Stomach (tissue), 9 donors: ENCODE results near the gene MLH3. TPM values are rescaled to one million over a fixed set of nuclear protein-coding genes. Genes with fewer than 3 reads are reported as not detected.

ENCODE experiments used
- DNase-seq, 2 donors: peaks; one replicate each; pipeline versions ENCODE4 v3.0.0 to v3.0.0-alpha.2; 2013 to 2019
- H3K27ac ChIP-seq, 5 donors: fragments of 200-600 bp in 4 of 5; sonication (generic) in 4 of 5; one replicate each; pipeline ENCODE4 v1.5.1; 2013 to 2019; ENCODE audit warnings: mild to moderate bottlenecking in 1 of 5, moderate library complexity in 1 of 5
- H3K27me3 ChIP-seq, 3 donors: fragments of 200-600 bp; sonication (generic); one replicate each; pipeline ENCODE4 v1.5.1; 2017 to 2019; ENCODE audit warnings: mixed run types in 1 of 3
- H3K36me3 ChIP-seq, 4 donors: fragments of 200-600 bp; sonication (generic); 1 replicate in 3 of 4; 2 replicates in 1 of 4; pipeline ENCODE4 v1.5.1; 2016 to 2019
- H3K4me1 ChIP-seq, 4 donors: fragments of 200-600 bp; sonication (generic); one replicate each; pipeline ENCODE4 v1.5.1; 2016 to 2019
- H3K4me3 ChIP-seq, 4 donors: fragments of 200-600 bp; sonication (generic) in 3 of 4; one replicate each; pipeline ENCODE4 v1.5.1; 2016 to 2019; ENCODE audit warnings: mild to moderate bottlenecking in 1 of 4
- H3K9me3 ChIP-seq, 4 donors: fragments of 200-600 bp; sonication (generic); one replicate each; pipeline ENCODE4 v1.5.1; 2016 to 2019
- CTCF ChIP-seq, 7 experiments: fragments of 450-650 bp in 4 of 7; fragments of 200-600 bp in 3 of 7; sonication (generic) in 3 of 7; IDR thresholded peaks; one replicate each; pipeline ENCODE4 v1.5.1; 2016 to 2019; ENCODE audit warnings: antibody characterized with exemption in 7 of 7, control low read depth in 2 of 7, mild to moderate bottlenecking in 1 of 7
- EP300 ChIP-seq: sonication (generic); formaldehyde crosslinking; IDR thresholded peaks from one replicate; pipeline ENCODE4 v1.6.1; 2017; ENCODE audit warnings: antibody characterized with exemption
- POLR2A ChIP-seq, 4 donors: fragments of 450-650 bp; IDR thresholded peaks; one replicate each; pipeline ENCODE4 v1.6.1; 2016; ENCODE audit warnings: antibody characterized with exemption in 4 of 4, control low read depth in 2 of 4, mild to moderate bottlenecking in 1 of 4, moderate library complexity in 1 of 4
- POLR2AphosphoS5 ChIP-seq, 3 donors: sonication (generic); formaldehyde crosslinking; IDR thresholded peaks; one replicate each; pipeline ENCODE4 v1.6.1; 2016; ENCODE audit warnings: antibody characterized with exemption in 3 of 3
- WGBS, 5 donors: extraction: QIAGEN DNeasy Blood & Tissue Kit in 3 of 5; methylation state at CpG; one replicate each; pipeline versions ENCODE4 v1.1.5 to v1.1.7; 2013 to 2018; 5-methylcytosine and 5-hydroxymethylcytosine counted together
- intact Hi-C: fragments of 100-400 bp; cut with DNase I; formaldehyde crosslinking; loops from one replicate; pipeline ENCODE4 v1.15.1; 2023; ENCODE audit warnings: low total_unique reads
- polyA plus RNA-seq, 3 donors: library from polyadenylated mRNA; stranded (reverse); fragments of 200-250 nt; gene quantifications; one replicate each; pipeline ENCODE4 v1.2.3, GENCODE V29; 2013
- total RNA-seq, 5 donors: library from RNA; depleted of rRNA; stranded (reverse); fragments of >200 nt; gene quantifications; one replicate each; pipeline versions ENCODE4 v1.1.0 to v1.2.3, GENCODE V29; 2014 to 2016
- donor health status: healthy with polysubstance abuse.
- donor health status: Bipolar disorder and iron deficiency.
- donor health status: healthy.

Gene MLH3
- total and polyA plus RNA-seq, 8 donors: 7.2 to 53.2 (median 18.4) TPM

GRCh38 chr14:74988131-74988530, 63.1 kb downstream of the MLH3 start:
- no peak for DNase-seq
- no peaks in the 10 kb centered on the region for H3K27me3 ChIP-seq
- no peak overlapping the region for H3K27ac ChIP-seq
- no peaks in the 10 kb centered on the region for H3K4me1 ChIP-seq
- intact Hi-C loops: no loop called here
- no peak overlapping the region for H3K4me3 ChIP-seq
- whole genome bisulfite sequencing, 5 donors: 66 to 83% (median 73%) methylated on average over 4 of the region's 4 CpGs
- no peaks in the 10 kb centered on the region for H3K9me3 ChIP-seq
- H3K36me3 ChIP-seq: no peaks in the 10 kb centered on the region
- TF ChIP-seq POLR2AphosphoS5 (IDR thresholded peaks at IDR 0.05): no peak
- TF ChIP-seq EP300: no peak
- TF ChIP-seq POLR2A (IDR thresholded peaks at IDR 0.05): no peak

GRCh38 chr14:74985806-74986205, 65.5 kb downstream of the MLH3 start:
- Histone ChIP-seq H3K4me1 (peaks cover 0 to 6% (median 0%) of the 10 kb centered on the region in 4 donors), H3K9me3 (no peaks in the 10 kb centered on the region), H3K4me3 (no peak overlapping the region), H3K27ac (no peak overlapping the region), H3K36me3 (no peaks in the 10 kb centered on the region), H3K27me3 (no peaks in the 10 kb centered on the region)
- 91 to 93% (median 91%) methylated on average over 5 to 6 of the region's 6 CpGs for WGBS, 5 donors
- DNase-seq: no peak
- intact Hi-C loops: no loop called here
- TF ChIP-seq CTCF (IDR thresholded peaks at IDR 0.05): no peak
- TF ChIP-seq POLR2AphosphoS5 (IDR thresholded peaks at IDR 0.05): no peak
- TF ChIP-seq EP300: no peak
- no peak for TF ChIP-seq POLR2A (IDR thresholded peaks at IDR 0.05)

- Histone ChIP-seq H3K27me3 (no peaks in the 10 kb centered on the region), H3K36me3 (no peaks in the 10 kb centered on the region), H3K4me3 (no peak overlapping the region), H3K9me3 (no peaks in the 10 kb centered on the region), H3K27ac (no peak overlapping the region), H3K4me1 (peaks cover 0 to 9% (median 0%) of the 10 kb centered on the region in 4 donors)
- intact Hi-C loops: no loop called here
- no peak for DNase-seq
- TF ChIP-seq POLR2AphosphoS5 (IDR thresholded peaks at IDR 0.05): no peak
- no peak for TF ChIP-seq EP300
- TF ChIP-seq CTCF (IDR thresholded peaks at IDR 0.05): no peak
- no peak for TF ChIP-seq POLR2A (IDR thresholded peaks at IDR 0.05)
- 70 to 87% (median 80%) methylated on average over 9 to 10 of the region's 10 CpGs for WGBS, 5 donors
These were observed 66.3 kb downstream of the MLH3 start for GRCh38 chr14:74985028-74985310.

GRCh38 chr14:74984236-74985027, 66.8 kb downstream of the MLH3 start:
- WGBS, 5 donors: 72 to 80% (median 75%) methylated on average over 16 of the region's 16 CpGs
- intact Hi-C loops: no loop called here
- TF ChIP-seq CTCF (IDR thresholded peaks at IDR 0.05) (no peak), POLR2A (IDR thresholded peaks at IDR 0.05) (no peak), EP300 (no peak), POLR2AphosphoS5 (IDR thresholded peaks at IDR 0.05) (no peak)
- Histone ChIP-seq H3K4me1 (peaks cover 0 to 9% (median 0%) of the 10 kb centered on the region in 4 donors), H3K36me3 (no peaks in the 10 kb centered on the region), H3K27me3 (no peaks in the 10 kb centered on the region), H3K27ac (no peak overlapping the region), H3K9me3 (no peaks in the 10 kb centered on the region), H3K4me3 (no peak overlapping the region)
- DNase-seq: no peak

GRCh38 chr14:74983343-74983742, 67.9 kb downstream of the MLH3 start:
- Histone ChIP-seq H3K9me3 (no peaks in the 10 kb centered on the region), H3K4me3 (no peak overlapping the region), H3K27me3 (no peaks in the 10 kb centered on the region), H3K4me1 (peaks cover 0 to 9% (median 0%) of the 10 kb centered on the region in 4 donors), H3K27ac (no peak overlapping the region), H3K36me3 (no peaks in the 10 kb centered on the region)
- DNase-seq: no peak
- intact Hi-C loops: no loop called here
- 66 to 88% (median 82%) methylated on average over 1 of the region's 1 CpG for WGBS, 5 donors
- TF ChIP-seq EP300 (no peak), POLR2A (IDR thresholded peaks at IDR 0.05) (no peak), POLR2AphosphoS5 (IDR thresholded peaks at IDR 0.05) (no peak)
